ENCODE measurements around the gene RPS16. TPM values are rescaled to one million over a fixed set of nuclear protein-coding genes. Genes with fewer than 3 reads are reported as not detected.

Gene RPS16
- total RNA-seq, 4 donors from 2014 or later = 1,066 to 1,636 (median 1,467) TPM

DNA sequence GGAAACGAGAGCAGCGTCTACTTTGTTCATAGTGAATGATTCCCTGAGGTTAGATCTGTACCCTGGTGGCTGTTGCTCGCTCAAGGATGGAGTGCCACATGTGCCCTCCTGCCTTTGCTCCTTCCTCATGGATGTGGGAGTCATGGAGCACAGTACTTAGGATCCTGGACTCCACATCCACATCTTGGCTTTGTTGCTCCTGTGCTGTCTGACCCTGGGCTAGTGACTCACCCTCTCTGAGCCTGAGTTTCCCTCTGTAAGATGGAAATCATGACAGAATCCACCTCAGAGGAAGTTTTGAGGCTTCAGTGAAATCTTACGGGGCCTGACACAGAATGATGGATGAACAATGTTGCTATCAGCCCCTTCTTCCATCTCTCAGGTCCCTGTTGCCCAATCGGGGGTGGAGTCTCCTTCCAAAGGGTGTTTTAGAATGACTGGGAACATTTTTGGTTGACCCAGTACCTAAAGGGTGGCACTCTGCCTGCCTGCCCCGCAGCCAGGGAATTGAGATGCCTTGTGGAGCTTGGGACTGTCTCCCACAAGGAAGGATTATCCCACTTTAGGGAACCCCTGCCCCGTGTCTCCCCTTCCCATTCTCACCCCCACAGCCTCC, 35.1 kb upstream of the RPS16 start:
- peaks cover 0 to 97% of the 10 kb centered on the region in 2 donors for H3K36me3 ChIP-seq
- no peak overlapping the region for H3K4me3 ChIP-seq
- no peaks in the 10 kb centered on the region for H3K9me3 ChIP-seq
- DNase-seq (no peak), ATAC-seq (no peak)
- no peak overlapping the region for H3K27ac ChIP-seq
- intact Hi-C loops (cut with DNase I; ENCODE audit: low total_unique reads) (no loop called here), in situ Hi-C loops (cut with MboI; ENCODE audit: low sequenced_read_pairs in 4 of 4) (no loop called here)
- TF ChIP-seq POLR2A (IDR thresholded peaks at IDR 0.05) = no peak
- no peaks in the 10 kb centered on the region for H3K27me3 ChIP-seq
- no peaks in the 10 kb centered on the region for H3K4me1 ChIP-seq

DNA sequence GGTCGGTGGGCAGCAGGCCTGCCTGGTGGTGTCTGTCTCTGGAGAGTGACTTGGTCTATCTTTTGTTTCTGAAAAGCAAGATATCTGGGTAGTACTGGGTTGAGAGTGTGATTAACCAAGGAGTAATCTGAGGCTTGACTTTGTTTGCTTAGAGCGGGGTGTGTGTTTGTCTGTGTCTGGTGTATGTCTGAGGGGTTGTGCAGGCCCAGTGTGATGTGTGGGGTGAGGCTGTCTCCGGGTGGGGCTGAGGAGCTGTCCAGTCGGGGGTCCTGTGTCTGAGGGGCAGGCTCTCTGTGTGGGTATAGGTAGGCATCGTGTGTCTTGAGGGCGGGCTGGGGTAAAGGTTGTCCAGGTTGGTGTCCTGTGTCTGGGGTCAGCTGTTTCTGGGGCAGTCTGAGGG, 33.8 kb upstream of the RPS16 start:
- in situ Hi-C loops (cut with MboI; ENCODE audit: low sequenced_read_pairs in 4 of 4) = no loop called here
- H3K4me3 ChIP-seq = no peak overlapping the region
- intact Hi-C loops (cut with DNase I; ENCODE audit: low total_unique reads) = no loop called here
- no peak overlapping the region for H3K27ac ChIP-seq
- peaks cover 5 to 100% of the 10 kb centered on the region in 2 donors for H3K36me3 ChIP-seq
- ATAC-seq (no peak), DNase-seq (no peak)
- TF ChIP-seq, protein P1, sequence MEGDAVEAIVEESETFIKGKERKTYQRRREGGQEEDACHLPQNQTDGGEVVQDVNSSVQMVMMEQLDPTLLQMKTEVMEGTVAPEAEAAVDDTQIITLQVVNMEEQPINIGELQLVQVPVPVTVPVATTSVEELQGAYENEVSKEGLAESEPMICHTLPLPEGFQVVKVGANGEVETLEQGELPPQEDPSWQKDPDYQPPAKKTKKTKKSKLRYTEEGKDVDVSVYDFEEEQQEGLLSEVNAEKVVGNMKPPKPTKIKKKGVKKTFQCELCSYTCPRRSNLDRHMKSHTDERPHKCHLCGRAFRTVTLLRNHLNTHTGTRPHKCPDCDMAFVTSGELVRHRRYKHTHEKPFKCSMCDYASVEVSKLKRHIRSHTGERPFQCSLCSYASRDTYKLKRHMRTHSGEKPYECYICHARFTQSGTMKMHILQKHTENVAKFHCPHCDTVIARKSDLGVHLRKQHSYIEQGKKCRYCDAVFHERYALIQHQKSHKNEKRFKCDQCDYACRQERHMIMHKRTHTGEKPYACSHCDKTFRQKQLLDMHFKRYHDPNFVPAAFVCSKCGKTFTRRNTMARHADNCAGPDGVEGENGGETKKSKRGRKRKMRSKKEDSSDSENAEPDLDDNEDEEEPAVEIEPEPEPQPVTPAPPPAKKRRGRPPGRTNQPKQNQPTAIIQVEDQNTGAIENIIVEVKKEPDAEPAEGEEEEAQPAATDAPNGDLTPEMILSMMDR (IDR thresholded peaks at IDR 0.05 in 4 of 5, conservative IDR thresholded peaks at IDR 0.05 in 1 of 5) = no peak
- no peak for TF ChIP-seq POLR2A (IDR thresholded peaks at IDR 0.05)
- H3K4me1 ChIP-seq = no peaks in the 10 kb centered on the region
- H3K27me3 ChIP-seq = no peaks in the 10 kb centered on the region
- no peaks in the 10 kb centered on the region for H3K9me3 ChIP-seq

- Histone ChIP-seq H3K9me3 (no peaks in the 10 kb centered on the region), H3K27me3 (no peaks in the 10 kb centered on the region), H3K4me3 (no peak overlapping the region), H3K36me3 (peaks cover 5 to 100% of the 10 kb centered on the region in 2 donors), H3K27ac (no peak overlapping the region), H3K4me1 (no peaks in the 10 kb centered on the region)
- DNase-seq (no peak), ATAC-seq (no peak)
- TF ChIP-seq, protein P1 (IDR thresholded peaks at IDR 0.05 in 4 of 5, conservative IDR thresholded peaks at IDR 0.05 in 1 of 5) = no peak
- no peak for TF ChIP-seq POLR2A (IDR thresholded peaks at IDR 0.05)
- in situ Hi-C loops (cut with MboI; ENCODE audit: low sequenced_read_pairs in 4 of 4) (no loop called here), intact Hi-C loops (cut with DNase I; ENCODE audit: low total_unique reads) (no loop called here)
These were observed 33.3 kb upstream of the RPS16 start for GRCh38 chr19:39469036-39469435.

- intact Hi-C loops (cut with DNase I; ENCODE audit: low total_unique reads) (no loop called here), in situ Hi-C loops (cut with MboI; ENCODE audit: low sequenced_read_pairs in 4 of 4) (no loop called here)
- TF ChIP-seq POLR2A (IDR thresholded peaks at IDR 0.05) = no peak
- TF ChIP-seq, protein P1 (IDR thresholded peaks at IDR 0.05 in 4 of 5, conservative IDR thresholded peaks at IDR 0.05 in 1 of 5) = no peak
- no peaks in the 10 kb centered on the region for H3K4me1 ChIP-seq
- H3K4me3 ChIP-seq = no peak overlapping the region
- no peak for DNase-seq
- H3K27ac ChIP-seq = no peak overlapping the region
- no peak for ATAC-seq
- no peaks in the 10 kb centered on the region for H3K27me3 ChIP-seq
- no peaks in the 10 kb centered on the region for H3K9me3 ChIP-seq
- H3K36me3 ChIP-seq = peaks cover 5 to 90% of the 10 kb centered on the region in 2 donors
These were observed 32.2 kb upstream of the RPS16 start for GRCh38 chr19:39467941-39468340.

- no peak overlapping the region for H3K4me3 ChIP-seq
- ATAC-seq = no peak
- no peaks in the 10 kb centered on the region for H3K9me3 ChIP-seq
- H3K4me1 ChIP-seq = no peaks in the 10 kb centered on the region
- peaks cover 5 to 75% of the 10 kb centered on the region in 2 donors for H3K36me3 ChIP-seq
- no peak overlapping the region for H3K27ac ChIP-seq
- TF ChIP-seq, protein P1 (IDR thresholded peaks at IDR 0.05 in 4 of 5, conservative IDR thresholded peaks at IDR 0.05 in 1 of 5) = no peak
- TF ChIP-seq POLR2A (IDR thresholded peaks at IDR 0.05) = no peak
- intact Hi-C loops (cut with DNase I; ENCODE audit: low total_unique reads) (no loop called here), in situ Hi-C loops (cut with MboI; ENCODE audit: low sequenced_read_pairs in 4 of 4) (no loop called here)
- DNase-seq = no peak
- H3K27me3 ChIP-seq = no peaks in the 10 kb centered on the region
These were observed 30.4 kb upstream of the RPS16 start for GRCh38 chr19:39465956-39466747.

Data from gastrocnemius medialis (tissue), 4 donors.